GM10266 (cell line): ENCODE results near the gene NEURL1B.
"Not testable (repeated sequence)": the region's sequence is repeated elsewhere in the genome, so short reads cannot be mapped to it uniquely, and the experiment has no call there.

ENCODE experiments used
- DNase-seq: peaks from one replicate; pipeline ENCODE4 v3.0.0; 2012; ENCODE audit errors: extremely low spot score
- CTCF ChIP-seq: IDR thresholded peaks from 2 replicates; pipeline ENCODE4 v1.5.1; 2012; ENCODE audit warnings: mild to moderate bottlenecking, low read depth; ENCODE audit not compliant: control insufficient read depth, insufficient read depth; ENCODE audit errors: missing control alignments

NEURL1B gene

GRCh38 chr5:172674155-172674554 is 33.1 kb downstream of the NEURL1B start:
- TF ChIP-seq CTCF = no peak
- no peak for DNase-seq

- DNase-seq = no peak
- no peak for TF ChIP-seq CTCF
These were observed 35.9 kb downstream of the NEURL1B start for GRCh38 chr5:172676914-172677475.

DNA sequence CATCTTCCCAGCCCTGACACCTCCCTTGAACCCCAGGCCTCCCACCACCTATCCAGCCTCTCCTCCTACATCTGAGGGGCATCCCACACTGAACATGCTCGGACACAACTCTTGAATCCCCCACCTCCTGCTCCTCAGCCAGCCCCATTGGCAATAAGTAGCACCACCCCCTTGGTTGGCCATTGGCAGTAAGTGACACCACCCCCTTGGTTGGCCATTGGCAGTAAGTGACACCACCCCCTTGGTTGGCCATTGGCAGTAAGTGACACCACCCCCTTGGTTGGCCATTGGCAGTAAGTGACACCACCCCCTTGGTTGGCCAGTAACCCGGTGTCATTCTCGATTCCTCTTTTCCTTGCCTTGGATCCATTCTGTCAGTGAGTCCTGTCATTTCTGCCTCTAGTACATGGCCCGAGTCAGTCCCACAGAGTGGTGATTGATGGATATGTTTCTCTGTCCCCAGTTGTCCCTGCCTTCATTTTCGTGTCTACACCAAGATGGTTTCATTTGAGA is 37.4 kb downstream of the NEURL1B start:
- not testable (repeated sequence) for DNase-seq

DNA sequence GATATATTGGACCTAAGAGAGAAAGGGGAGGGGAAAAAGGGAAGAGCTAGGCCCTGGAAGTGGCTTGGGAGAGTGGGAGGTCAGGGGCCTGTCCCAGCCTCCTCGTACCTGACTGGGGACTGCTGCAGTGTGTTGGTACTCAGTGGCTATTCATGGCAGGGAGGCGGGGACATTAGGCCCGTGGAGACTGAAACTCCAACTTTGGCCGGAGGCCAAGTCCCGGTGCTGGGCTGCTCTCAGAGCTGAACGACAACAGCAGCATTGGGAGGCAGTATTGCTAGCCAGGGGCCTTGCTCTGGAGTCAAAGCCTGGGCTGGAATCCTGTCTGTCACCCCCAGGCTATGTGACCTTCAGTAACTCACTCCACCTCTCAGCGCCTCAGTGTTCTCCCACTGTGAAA is 37.8 kb downstream of the NEURL1B start:
- no peak for DNase-seq

DNA sequence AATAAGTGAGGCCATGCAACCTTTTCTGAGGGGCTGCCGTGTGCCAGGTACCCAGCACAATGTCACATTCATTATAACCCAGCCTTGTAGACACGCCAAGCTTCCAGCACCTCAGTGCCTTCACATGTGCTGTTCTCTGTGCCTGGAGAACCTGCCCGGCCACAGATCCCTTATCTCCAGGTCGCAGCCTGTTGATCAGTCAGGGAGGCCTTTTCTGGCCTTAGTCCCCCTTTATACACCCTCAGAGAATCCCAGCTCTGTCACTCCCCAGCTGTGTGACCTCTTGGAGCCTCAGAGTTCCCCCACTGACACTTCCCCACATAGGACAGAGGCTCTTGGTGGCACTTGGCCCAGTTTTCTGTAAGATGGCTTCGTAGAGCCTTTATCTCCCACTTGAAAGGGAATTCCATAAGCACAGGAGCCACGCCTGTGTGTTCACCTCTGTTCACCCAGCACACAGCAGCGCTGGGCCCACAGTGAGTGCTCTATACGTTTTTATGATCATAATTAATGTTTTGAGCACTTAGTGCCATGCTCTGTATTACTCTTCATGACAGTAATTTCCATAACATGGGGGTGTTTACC is 38.7 kb downstream of the NEURL1B start:
- no peak for TF ChIP-seq CTCF
- no peak for DNase-seq

More for the DNA sequence above, 37.8 kb downstream of the NEURL1B start:
- no peak for TF ChIP-seq CTCF

GRCh38 chr5:172680921-172681320 is 39.9 kb downstream of the NEURL1B start:
- no peak for DNase-seq
- TF ChIP-seq CTCF = no peak

- no peak for TF ChIP-seq CTCF
- no peak for DNase-seq
These were observed 40.4 kb downstream of the NEURL1B start for GRCh38 chr5:172681421-172681820.
